Activated naive CD8-positive, alpha-beta T cell treated with anti-CD3 and anti-CD28 coated beads, Interleukin-2, amount 50 U/mL, for 16 hours (primary cell): ENCODE measurements around the gene ADAMTS16.

Source experiments
- DNase-seq: peaks from one replicate; pipeline ENCODE4 v3.0.0-alpha.2; 2020; ENCODE audit warnings: low read depth, low spot score

ADAMTS16 gene

GRCh38 chr5:5239191-5239590, 99.1 kb downstream of the ADAMTS16 start:
- DNase-seq = no peak

GRCh38 chr5:5240234-5240633, 100.1 kb downstream of the ADAMTS16 start:
- no peak for DNase-seq

- DNase-seq = no peak
Measured at GRCh38 chr5:5242056-5242455, 101.9 kb downstream of the ADAMTS16 start.

- DNase-seq = no peak
Measured at GRCh38 chr5:5246736-5247135, 106.6 kb downstream of the ADAMTS16 start.

- no peak for DNase-seq
Measured at GRCh38 chr5:5250758-5251157, 110.6 kb downstream of the ADAMTS16 start.

- DNase-seq = no peak
Measured at GRCh38 chr5:5252106-5252505, 112.0 kb downstream of the ADAMTS16 start.

GRCh38 chr5:5257353-5257752, 117.2 kb downstream of the ADAMTS16 start:
- DNase-seq = no peak

GRCh38 chr5:5258564-5258963, 118.4 kb downstream of the ADAMTS16 start:
- DNase-seq = no peak

- no peak for DNase-seq
Measured at GRCh38 chr5:5264727-5265126, 124.6 kb downstream of the ADAMTS16 start.

- DNase-seq = no peak
Measured at GRCh38 chr5:5266297-5266696, 126.2 kb downstream of the ADAMTS16 start.

GRCh38 chr5:5270161-5270560, 130.0 kb downstream of the ADAMTS16 start:
- DNase-seq = no peak

- no peak for DNase-seq
Measured at GRCh38 chr5:5270958-5271785, 131.0 kb downstream of the ADAMTS16 start.

- no peak for DNase-seq
Measured at GRCh38 chr5:5271786-5272321, 131.7 kb downstream of the ADAMTS16 start.

GRCh38 chr5:5273398-5273797, 133.3 kb downstream of the ADAMTS16 start:
- DNase-seq = no peak

- DNase-seq = no peak
Measured at GRCh38 chr5:5273976-5274375, 133.8 kb downstream of the ADAMTS16 start.

GRCh38 chr5:5275211-5275610, 135.1 kb downstream of the ADAMTS16 start:
- no peak for DNase-seq

GRCh38 chr5:5276430-5276829, 136.3 kb downstream of the ADAMTS16 start:
- DNase-seq = no peak

GRCh38 chr5:5276951-5277517, 136.9 kb downstream of the ADAMTS16 start:
- no peak for DNase-seq

GRCh38 chr5:5278201-5278814, 138.2 kb downstream of the ADAMTS16 start:
- no peak for DNase-seq

- no peak for DNase-seq
Measured at GRCh38 chr5:5278815-5279381, 138.8 kb downstream of the ADAMTS16 start.

- no peak for DNase-seq
Measured at GRCh38 chr5:5285906-5286305, 145.8 kb downstream of the ADAMTS16 start.

- no peak for DNase-seq
Measured at GRCh38 chr5:5287419-5287818, 147.3 kb downstream of the ADAMTS16 start.
